Caco-2 (cell line): ENCODE data around the gene MRPL43. TPM values are rescaled to one million over a fixed set of nuclear protein-coding genes. Genes with fewer than 3 reads are reported as not detected.
A peak's percentile ranks its signal among the peaks of the same experiment; 100 is the strongest.

ENCODE experiments used
- BruUV-seq: library from RNA; stranded (reverse); fragments of 400-500 nt; replicated peaks from 2 replicates; lab custom pipeline; 2021; lab: Mats Ljungman, UMichigan
- CTCF ChIA-PET: fragments of 300-600 bp; sonication (Branson Sonifier 250); formaldehyde crosslinking; loops from one replicate; lab custom pipeline; 2022; ENCODE audit warnings: antibody characterized with exemption; lab: Charles Lee
- POLR2A ChIA-PET: fragments of 300-600 bp; sonication (Branson Sonifier 250); formaldehyde crosslinking; loops from one replicate; lab custom pipeline; 2022; ENCODE audit warnings: antibody characterized with exemption; lab: Charles Lee
- DNase-seq, 2 experiments: peaks; one replicate each; pipeline versions ENCODE4 v3.0.0 to v3.0.0-alpha.2; 2020 to 2022
- H3K27me3 ChIP-seq: replicated peaks from 2 replicates; pipeline ENCODE4 v1.6.0; 2011; ENCODE audit warnings: low read length; ENCODE audit not compliant: control insufficient read depth, insufficient read depth
- H3K36me3 ChIP-seq: 2 replicates; pipeline ENCODE4 v1.5.1; 2011; ENCODE audit warnings: low read length; ENCODE audit not compliant: control insufficient read depth, insufficient read depth
- H3K4me1 ChIP-seq: fragments of 250-450 bp; sonication (Bioruptor Pico); 2 replicates; pipeline ENCODE4 v1.5.1; 2020; ENCODE audit warnings: mild to moderate bottlenecking
- H3K4me3 ChIP-seq: 2 replicates; pipeline ENCODE4 v1.5.1; 2011; ENCODE audit warnings: low read depth, mild to moderate bottlenecking, control low read depth, low read length
- H3K9me3 ChIP-seq: fragments of 250-450 bp; sonication (Bioruptor Pico); 2 replicates; pipeline ENCODE4 v1.5.1; 2020; ENCODE audit warnings: mild to moderate bottlenecking, moderate library complexity
- H3K27ac Mint-ChIP-seq: one replicate; pipeline ENCODE4 v1.8.0; 2022; ENCODE audit warnings: mixed read lengths; ENCODE audit not compliant: unreplicated experiment
- H3K27me3 Mint-ChIP-seq: one replicate; pipeline ENCODE4 v1.8.0; 2022; ENCODE audit warnings: mixed read lengths; ENCODE audit not compliant: insufficient read depth, unreplicated experiment
- H3K36me3 Mint-ChIP-seq: one replicate; pipeline ENCODE4 v1.8.0; 2022; ENCODE audit warnings: mild to moderate bottlenecking, mixed read lengths; ENCODE audit not compliant: insufficient read depth, unreplicated experiment
- H3K4me1 Mint-ChIP-seq: one replicate; pipeline ENCODE4 v1.8.0; 2022; ENCODE audit warnings: low read depth, mixed read lengths; ENCODE audit not compliant: unreplicated experiment
- H3K4me3 Mint-ChIP-seq: one replicate; pipeline ENCODE4 v1.8.0; 2022; ENCODE audit warnings: mild to moderate bottlenecking, moderate library complexity, mixed read lengths; ENCODE audit not compliant: unreplicated experiment
- H3K9me3 Mint-ChIP-seq: one replicate; pipeline ENCODE4 v1.8.0; 2022; ENCODE audit warnings: mixed read lengths; ENCODE audit not compliant: unreplicated experiment
- CTCF ChIP-seq, 2 experiments: fragments of 200-600 bp in 1 of 2; IDR thresholded peaks; 1 replicate in 1 of 2; 2 replicates in 1 of 2; pipeline versions ENCODE4 v1.5.1 to v1.8.0; 2011 to 2022; ENCODE audit warnings: antibody characterized with exemption in 1 of 2, control low read depth in 1 of 2, inconsistent platforms in 1 of 2, low read depth in 1 of 2, low read length in 1 of 2, mild to moderate bottlenecking in 1 of 2, moderate library complexity in 1 of 2; ENCODE audit not compliant: insufficient read depth in 1 of 2, severe bottlenecking in 1 of 2, unreplicated experiment in 1 of 2
- intact Hi-C: fragments of 100-400 bp; cut with micrococcal nuclease; formaldehyde crosslinking; loops from one replicate; pipeline ENCODE4 v1.10.0; 2022; ENCODE audit not compliant: unreplicated experiment
- total RNA-seq: library from RNA; stranded (reverse); gene quantifications from 2 replicates; pipeline ENCODE4 v1.2.3, GENCODE V29; 2022

MRPL43 gene
- total RNA-seq, 1 experiment from 2014 or later, result 82.1 TPM

GRCh38 chr10:100972904-100973535, 14.3 kb downstream of the MRPL43 start:
- Histone ChIP-seq H3K4me1 (peaks cover 41% of the 10 kb centered on the region), H3K4me3 (no peak overlapping the region), H3K27me3 (no peaks in the 10 kb centered on the region), H3K36me3 (peaks cover 11% of the 10 kb centered on the region; the same call in 1 of the 2 replicates), H3K9me3 (no peaks in the 10 kb centered on the region)
- no peak for DNase-seq
- Mint-ChIP-seq H3K27me3 (no peaks in the 10 kb centered on the region), H3K27ac (peak overlapping the region; percentile 68), H3K36me3 (peaks cover 44% of the 10 kb centered on the region), H3K4me1 (peaks cover 58% of the 10 kb centered on the region), H3K9me3 (no peaks in the 10 kb centered on the region), H3K4me3 (peak overlapping the region; percentile 32)
- POLR2A ChIA-PET, result interaction anchor here (0.7 kb wide), 1 partner anchor 37 kb away, joined by 3 read pairs; no protein-coding TSS in a partner anchor
- CTCF ChIA-PET, result no interaction called here
- no peak for TF ChIP-seq CTCF (IDR thresholded peaks at IDR 0.05; ENCODE audit: insufficient read depth in 1 of 2, low read depth in 1 of 2, low read length in 1 of 2, severe bottlenecking in 1 of 2, unreplicated experiment in 1 of 2)
- intact Hi-C loops, result no loop called here
- BruUV-seq, result no TSS peak

- peak overlapping the region; percentile 18; the same call in 1 of the 2 replicates for H3K4me3 ChIP-seq
- Mint-ChIP-seq H3K27ac (peak overlapping the region; percentile 86), H3K9me3 (no peaks in the 10 kb centered on the region), H3K27me3 (no peaks in the 10 kb centered on the region), H3K4me1 (peaks cover 63% of the 10 kb centered on the region), H3K36me3 (peaks cover 44% of the 10 kb centered on the region), H3K4me3 (peak overlapping the region; percentile 90)
- H3K9me3 ChIP-seq, result no peaks in the 10 kb centered on the region
- no TSS peak for BruUV-seq
- no peak for DNase-seq
- no peak for TF ChIP-seq CTCF (IDR thresholded peaks at IDR 0.05; ENCODE audit: insufficient read depth in 1 of 2, low read depth in 1 of 2, low read length in 1 of 2, severe bottlenecking in 1 of 2, unreplicated experiment in 1 of 2)
- ChIA-PET POLR2A (no interaction called here), CTCF (no interaction called here)
- no peaks in the 10 kb centered on the region for H3K27me3 ChIP-seq
- H3K4me1 ChIP-seq, result peaks cover 41% of the 10 kb centered on the region
- intact Hi-C loops, result no loop called here
- peaks cover 11% of the 10 kb centered on the region; the same call in 1 of the 2 replicates for H3K36me3 ChIP-seq
Measured at GRCh38 chr10:100972115-100972903, 15.0 kb downstream of the MRPL43 start.
